GM23338 (cell line): ENCODE measurements around the gene WDR12. TPM values are rescaled to one million over a fixed set of nuclear protein-coding genes. Genes with fewer than 3 reads are reported as not detected.

Source experiments
- ATAC-seq: fragments of 200-7000 bp; cut with Tn5 transposase; 3 replicates; pipeline ENCODE4 v1.9.1; 2020
- DNase-seq: peaks from one replicate; pipeline ENCODE4 v3.0.0-alpha.2; 2015; ENCODE audit warnings: low spot score
- H2AFZ ChIP-seq: fragments of 200-600 bp; sonication (generic); 2 replicates; pipeline ENCODE4 v1.8.0; 2016; ENCODE audit warnings: antibody characterized with exemption, mild to moderate bottlenecking, moderate library complexity
- H3F3A ChIP-seq: fragments of 200-600 bp; sonication (generic); replicated peaks from 2 replicates; pipeline ENCODE4 v1.8.0; 2017; ENCODE audit warnings: antibody characterized with exemption, mixed run types, low read depth
- H3K27ac ChIP-seq: fragments of 200-600 bp; sonication (generic); 2 replicates; pipeline ENCODE4 v1.6.1; 2016; ENCODE audit warnings: low read depth
- H3K27me3 ChIP-seq: fragments of 200-600 bp; sonication (generic); 2 replicates; pipeline ENCODE4 v1.8.0; 2016; ENCODE audit warnings: mild to moderate bottlenecking, mixed run types, moderate library complexity; ENCODE audit not compliant: insufficient read depth
- H3K36me3 ChIP-seq: fragments of 200-600 bp; sonication (generic); 2 replicates; pipeline ENCODE4 v1.8.0; 2016; ENCODE audit warnings: mild to moderate bottlenecking; ENCODE audit not compliant: insufficient read depth
- H3K4me1 ChIP-seq: fragments of 200-600 bp; sonication (generic); 2 replicates; pipeline ENCODE4 v1.8.0; 2016; ENCODE audit warnings: mild to moderate bottlenecking, moderate library complexity; ENCODE audit not compliant: insufficient read depth
- H3K4me2 ChIP-seq: fragments of 200-600 bp; sonication (generic); 2 replicates; pipeline ENCODE4 v1.7.1; 2017; ENCODE audit warnings: mixed run types
- H3K4me3 ChIP-seq: fragments of 200-600 bp; sonication (generic); 2 replicates; pipeline ENCODE4 v1.6.1; 2016; ENCODE audit warnings: mixed run types
- H3K79me2 ChIP-seq: fragments of 200-600 bp; sonication (generic); replicated peaks from 2 replicates; pipeline ENCODE4 v1.8.0; 2017; ENCODE audit warnings: mild to moderate bottlenecking; ENCODE audit not compliant: insufficient read depth
- H3K9me2 ChIP-seq: fragments of 200-600 bp; sonication (generic); 2 replicates; pipeline ENCODE4 v1.8.0; 2017; ENCODE audit not compliant: insufficient read depth
- H4K20me1 ChIP-seq: fragments of 200-600 bp; sonication (generic); replicated peaks from 2 replicates; pipeline ENCODE4 v1.8.0; 2017; ENCODE audit warnings: mild to moderate bottlenecking; ENCODE audit not compliant: insufficient read depth
- H3K27ac Mint-ChIP-seq: 2 replicates; pipeline ENCODE4 v1.8.0; 2020; ENCODE audit warnings: inconsistent platforms, mild to moderate bottlenecking, moderate library complexity, mixed read lengths
- H3K27me3 Mint-ChIP-seq: 3 replicates; pipeline ENCODE4 v1.8.0; 2022; ENCODE audit warnings: low read depth, mild to moderate bottlenecking, moderate library complexity, mixed read lengths, inconsistent platforms; ENCODE audit not compliant: insufficient read depth, poor library complexity
- H3K36me3 Mint-ChIP-seq: 3 replicates; pipeline ENCODE4 v1.8.0; 2021; ENCODE audit warnings: low read depth, mild to moderate bottlenecking, inconsistent platforms, moderate library complexity, mixed read lengths
- H3K4me1 Mint-ChIP-seq: 3 replicates; pipeline ENCODE4 v1.8.0; 2020; ENCODE audit warnings: mild to moderate bottlenecking, inconsistent platforms, mixed read lengths
- H3K4me3 Mint-ChIP-seq: 3 replicates; pipeline ENCODE4 v1.8.0; 2021; ENCODE audit warnings: moderate library complexity, mild to moderate bottlenecking, inconsistent platforms, mixed read lengths
- H3K9me3 Mint-ChIP-seq: 3 replicates; pipeline ENCODE4 v1.8.0; 2020; ENCODE audit warnings: moderate library complexity, mild to moderate bottlenecking, inconsistent platforms, mixed read lengths
- CREB1 ChIP-seq: fragments of 250-450 bp; sonication (Bioruptor Pico); IDR thresholded peaks from 2 replicates; pipeline ENCODE4 v1.5.0; 2020; ENCODE audit warnings: low read depth, mild to moderate bottlenecking, moderate library complexity
- EZH2 ChIP-seq: fragments of 200-600 bp; sonication (generic); IDR thresholded peaks from one replicate; pipeline ENCODE4 v1.8.0; 2017; ENCODE audit warnings: antibody characterized with exemption, mild to moderate bottlenecking, low read depth; ENCODE audit not compliant: unreplicated experiment
- JUNB ChIP-seq: IDR thresholded peaks from one replicate; pipeline ENCODE4 v1.6.1; 2016; ENCODE audit warnings: antibody characterized with exemption; ENCODE audit not compliant: unreplicated experiment
- POLR2AphosphoS5 ChIP-seq: IDR thresholded peaks from 2 replicates; pipeline ENCODE4 v1.6.1; 2016; ENCODE audit warnings: antibody characterized with exemption, low read depth
- ZNF331 ChIP-seq: fragments of 250-450 bp; sonication (Bioruptor Pico); IDR thresholded peaks from 2 replicates; pipeline ENCODE4 v1.5.0; 2020; ENCODE audit warnings: low read depth, mild to moderate bottlenecking, moderate library complexity
- polyA plus RNA-seq: library from polyadenylated mRNA; unstranded; fragments of >200 nt; fragmentation: Nextera tagmentation; extraction: Ambion mirVana; gene quantifications from 2 replicates; pipeline ENCODE4 v1.2.1, GENCODE V29; 2016
- total RNA-seq: library from RNA; depleted of rRNA; stranded (reverse); fragments of >200 nt; shearing (Covaris generic); gene quantifications from 2 replicates; pipeline ENCODE4 v1.2.3, GENCODE V29; 2014
- TF ChIP-seq, protein P1 (sequence below): IDR thresholded peaks from 2 replicates; pipeline ENCODE4 v1.6.1; 2016; ENCODE audit warnings: antibody characterized with exemption
- TF ChIP-seq, protein P2 (sequence below), 2 experiments: fragments of 200-600 bp in 1 of 2; sonication (generic) in 1 of 2; conservative IDR thresholded peaks; 2 replicates each; pipeline versions ENCODE4 v1.5.1 to v1.6.1; 2016 to 2017; ENCODE audit warnings: antibody characterized with exemption in 2 of 2, low read depth in 2 of 2, mild to moderate bottlenecking in 2 of 2, moderate library complexity in 1 of 2
- TF ChIP-seq, protein P3 (sequence below): IDR thresholded peaks from one replicate; pipeline ENCODE4 v1.6.1; 2018; ENCODE audit warnings: antibody characterized with exemption; ENCODE audit not compliant: unreplicated experiment

Gene WDR12
- total and polyA plus RNA-seq, 2 experiments from 2014 or later: 98.1 to 240 TPM

DNA sequence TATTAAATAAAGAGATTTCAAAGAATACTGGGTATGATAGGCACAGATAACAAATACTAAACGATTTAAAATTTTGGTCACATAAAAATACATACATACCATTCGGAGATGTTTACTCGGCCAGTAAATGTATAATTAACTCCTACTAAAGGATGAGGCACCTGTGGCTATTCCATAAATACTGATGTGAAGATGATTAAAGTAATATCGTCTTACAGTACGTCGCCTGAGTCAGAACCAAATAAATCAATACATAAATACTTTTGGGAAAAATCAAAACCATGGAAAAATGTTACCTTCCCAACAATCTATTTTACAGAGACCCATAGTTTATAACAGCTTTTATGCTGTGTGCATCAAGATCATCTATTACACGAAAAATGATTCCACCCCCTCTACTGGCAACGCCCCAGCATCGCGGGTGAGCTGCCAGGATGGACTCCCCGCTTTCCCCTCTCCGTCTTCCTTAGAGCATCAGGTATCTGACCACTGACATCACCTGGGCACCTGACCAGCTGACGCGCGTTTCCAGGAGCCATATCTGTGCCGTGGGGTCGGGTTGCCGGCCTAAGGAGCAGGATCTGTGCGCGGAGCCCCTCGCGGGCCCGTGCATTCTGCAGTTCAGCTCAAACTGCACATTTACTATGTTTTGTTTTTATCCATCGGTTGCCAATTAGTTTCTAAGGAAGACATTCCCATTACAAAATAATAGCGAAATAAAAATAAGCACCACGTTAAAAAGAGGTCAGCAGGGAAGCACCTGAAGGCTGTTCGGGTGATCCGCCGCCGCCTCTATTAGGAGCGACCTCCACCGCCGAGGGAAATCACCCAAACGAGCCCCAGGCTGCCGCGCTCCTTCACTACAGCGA, 40.8 kb downstream of the WDR12 start (continued):
- TF ChIP-seq, protein P1, sequence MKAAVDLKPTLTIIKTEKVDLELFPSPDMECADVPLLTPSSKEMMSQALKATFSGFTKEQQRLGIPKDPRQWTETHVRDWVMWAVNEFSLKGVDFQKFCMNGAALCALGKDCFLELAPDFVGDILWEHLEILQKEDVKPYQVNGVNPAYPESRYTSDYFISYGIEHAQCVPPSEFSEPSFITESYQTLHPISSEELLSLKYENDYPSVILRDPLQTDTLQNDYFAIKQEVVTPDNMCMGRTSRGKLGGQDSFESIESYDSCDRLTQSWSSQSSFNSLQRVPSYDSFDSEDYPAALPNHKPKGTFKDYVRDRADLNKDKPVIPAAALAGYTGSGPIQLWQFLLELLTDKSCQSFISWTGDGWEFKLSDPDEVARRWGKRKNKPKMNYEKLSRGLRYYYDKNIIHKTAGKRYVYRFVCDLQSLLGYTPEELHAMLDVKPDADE: no peak; the same call in 1 of the 2 replicates
- TF ChIP-seq, protein P2, sequence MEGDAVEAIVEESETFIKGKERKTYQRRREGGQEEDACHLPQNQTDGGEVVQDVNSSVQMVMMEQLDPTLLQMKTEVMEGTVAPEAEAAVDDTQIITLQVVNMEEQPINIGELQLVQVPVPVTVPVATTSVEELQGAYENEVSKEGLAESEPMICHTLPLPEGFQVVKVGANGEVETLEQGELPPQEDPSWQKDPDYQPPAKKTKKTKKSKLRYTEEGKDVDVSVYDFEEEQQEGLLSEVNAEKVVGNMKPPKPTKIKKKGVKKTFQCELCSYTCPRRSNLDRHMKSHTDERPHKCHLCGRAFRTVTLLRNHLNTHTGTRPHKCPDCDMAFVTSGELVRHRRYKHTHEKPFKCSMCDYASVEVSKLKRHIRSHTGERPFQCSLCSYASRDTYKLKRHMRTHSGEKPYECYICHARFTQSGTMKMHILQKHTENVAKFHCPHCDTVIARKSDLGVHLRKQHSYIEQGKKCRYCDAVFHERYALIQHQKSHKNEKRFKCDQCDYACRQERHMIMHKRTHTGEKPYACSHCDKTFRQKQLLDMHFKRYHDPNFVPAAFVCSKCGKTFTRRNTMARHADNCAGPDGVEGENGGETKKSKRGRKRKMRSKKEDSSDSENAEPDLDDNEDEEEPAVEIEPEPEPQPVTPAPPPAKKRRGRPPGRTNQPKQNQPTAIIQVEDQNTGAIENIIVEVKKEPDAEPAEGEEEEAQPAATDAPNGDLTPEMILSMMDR (conservative IDR thresholded peaks at IDR 0.05; ENCODE audit: low read depth in 2 of 2): peak; percentile 61 to 63
- TF ChIP-seq, protein P3, sequence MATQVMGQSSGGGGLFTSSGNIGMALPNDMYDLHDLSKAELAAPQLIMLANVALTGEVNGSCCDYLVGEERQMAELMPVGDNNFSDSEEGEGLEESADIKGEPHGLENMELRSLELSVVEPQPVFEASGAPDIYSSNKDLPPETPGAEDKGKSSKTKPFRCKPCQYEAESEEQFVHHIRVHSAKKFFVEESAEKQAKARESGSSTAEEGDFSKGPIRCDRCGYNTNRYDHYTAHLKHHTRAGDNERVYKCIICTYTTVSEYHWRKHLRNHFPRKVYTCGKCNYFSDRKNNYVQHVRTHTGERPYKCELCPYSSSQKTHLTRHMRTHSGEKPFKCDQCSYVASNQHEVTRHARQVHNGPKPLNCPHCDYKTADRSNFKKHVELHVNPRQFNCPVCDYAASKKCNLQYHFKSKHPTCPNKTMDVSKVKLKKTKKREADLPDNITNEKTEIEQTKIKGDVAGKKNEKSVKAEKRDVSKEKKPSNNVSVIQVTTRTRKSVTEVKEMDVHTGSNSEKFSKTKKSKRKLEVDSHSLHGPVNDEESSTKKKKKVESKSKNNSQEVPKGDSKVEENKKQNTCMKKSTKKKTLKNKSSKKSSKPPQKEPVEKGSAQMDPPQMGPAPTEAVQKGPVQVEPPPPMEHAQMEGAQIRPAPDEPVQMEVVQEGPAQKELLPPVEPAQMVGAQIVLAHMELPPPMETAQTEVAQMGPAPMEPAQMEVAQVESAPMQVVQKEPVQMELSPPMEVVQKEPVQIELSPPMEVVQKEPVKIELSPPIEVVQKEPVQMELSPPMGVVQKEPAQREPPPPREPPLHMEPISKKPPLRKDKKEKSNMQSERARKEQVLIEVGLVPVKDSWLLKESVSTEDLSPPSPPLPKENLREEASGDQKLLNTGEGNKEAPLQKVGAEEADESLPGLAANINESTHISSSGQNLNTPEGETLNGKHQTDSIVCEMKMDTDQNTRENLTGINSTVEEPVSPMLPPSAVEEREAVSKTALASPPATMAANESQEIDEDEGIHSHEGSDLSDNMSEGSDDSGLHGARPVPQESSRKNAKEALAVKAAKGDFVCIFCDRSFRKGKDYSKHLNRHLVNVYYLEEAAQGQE: no peak
- TF ChIP-seq ZNF331 (CRISPR knock-in tag) (no peak), JUNB (no peak), CREB1 (CRISPR knock-in tag) (peak; percentile 79)

DNA sequence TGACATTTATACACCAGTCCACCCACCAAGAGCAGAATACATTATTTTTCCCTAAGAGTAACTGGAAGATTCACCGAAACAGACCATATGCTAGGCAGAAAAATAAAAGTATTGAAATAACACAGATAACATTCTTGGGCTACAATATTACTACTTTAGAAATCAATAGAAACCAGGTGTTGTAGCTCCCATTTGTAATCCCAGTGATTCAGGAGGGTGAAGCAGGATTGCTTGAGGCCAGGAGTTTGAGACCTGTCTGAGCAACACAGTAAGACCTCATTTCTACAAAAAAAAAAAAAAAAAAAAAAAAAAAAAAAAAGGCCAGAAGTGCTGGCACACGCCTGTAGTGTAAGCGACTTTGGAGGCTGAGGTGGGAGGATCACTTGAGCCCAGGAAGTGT, 49.5 kb downstream of the WDR12 start:
- TF ChIP-seq ZNF331 (CRISPR knock-in tag): no peak
- TF ChIP-seq POLR2AphosphoS5: no peak
- no peak for TF ChIP-seq EZH2
- no peaks in the 10 kb centered on the region for H3K9me2 ChIP-seq

More for the DNA sequence above, 49.5 kb downstream of the WDR12 start:
- Mint-ChIP-seq H3K27me3 (peaks cover 5% of the 10 kb centered on the region), H3K4me1 (no peaks in the 10 kb centered on the region), H3K9me3 (peaks cover 8% of the 10 kb centered on the region; the same call in 1 of the 3 replicates), H3K36me3 (no peaks in the 10 kb centered on the region), H3K4me3 (no peak overlapping the region), H3K27ac (no peak overlapping the region)
- Histone ChIP-seq H2AFZ (no peak overlapping the region), H3K27ac (no peak overlapping the region), H3K36me3 (no peaks in the 10 kb centered on the region), H3K27me3 (no peaks in the 10 kb centered on the region), H3F3A (no peaks in the 10 kb centered on the region), H3K79me2 (no peaks in the 10 kb centered on the region), H3K4me3 (no peak overlapping the region), H3K4me1 (no peaks in the 10 kb centered on the region), H3K4me2 (no peak overlapping the region), H4K20me1 (no peaks in the 10 kb centered on the region)
- ATAC-seq (no peak), DNase-seq (no peak)
